GM23338 (cell line): ENCODE results near the gene VMP1. TPM values are rescaled to one million over a fixed set of nuclear protein-coding genes. Genes with fewer than 3 reads are reported as not detected.

ENCODE experiments used
- ATAC-seq: fragments of 200-7000 bp; cut with Tn5 transposase; 3 replicates; pipeline ENCODE4 v1.9.1; 2020
- DNase-seq: peaks from one replicate; pipeline ENCODE4 v3.0.0-alpha.2; 2015; ENCODE audit warnings: low spot score
- H2AFZ ChIP-seq: fragments of 200-600 bp; sonication (generic); 2 replicates; pipeline ENCODE4 v1.8.0; 2016; ENCODE audit warnings: antibody characterized with exemption, mild to moderate bottlenecking, moderate library complexity
- H3F3A ChIP-seq: fragments of 200-600 bp; sonication (generic); replicated peaks from 2 replicates; pipeline ENCODE4 v1.8.0; 2017; ENCODE audit warnings: antibody characterized with exemption, mixed run types, low read depth
- H3K27ac ChIP-seq: fragments of 200-600 bp; sonication (generic); 2 replicates; pipeline ENCODE4 v1.6.1; 2016; ENCODE audit warnings: low read depth
- H3K27me3 ChIP-seq: fragments of 200-600 bp; sonication (generic); 2 replicates; pipeline ENCODE4 v1.8.0; 2016; ENCODE audit warnings: mild to moderate bottlenecking, mixed run types, moderate library complexity; ENCODE audit not compliant: insufficient read depth
- H3K36me3 ChIP-seq: fragments of 200-600 bp; sonication (generic); 2 replicates; pipeline ENCODE4 v1.8.0; 2016; ENCODE audit warnings: mild to moderate bottlenecking; ENCODE audit not compliant: insufficient read depth
- H3K4me1 ChIP-seq: fragments of 200-600 bp; sonication (generic); 2 replicates; pipeline ENCODE4 v1.8.0; 2016; ENCODE audit warnings: mild to moderate bottlenecking, moderate library complexity; ENCODE audit not compliant: insufficient read depth
- H3K4me2 ChIP-seq: fragments of 200-600 bp; sonication (generic); 2 replicates; pipeline ENCODE4 v1.7.1; 2017; ENCODE audit warnings: mixed run types
- H3K4me3 ChIP-seq: fragments of 200-600 bp; sonication (generic); 2 replicates; pipeline ENCODE4 v1.6.1; 2016; ENCODE audit warnings: mixed run types
- H3K79me2 ChIP-seq: fragments of 200-600 bp; sonication (generic); replicated peaks from 2 replicates; pipeline ENCODE4 v1.8.0; 2017; ENCODE audit warnings: mild to moderate bottlenecking; ENCODE audit not compliant: insufficient read depth
- H3K9me2 ChIP-seq: fragments of 200-600 bp; sonication (generic); 2 replicates; pipeline ENCODE4 v1.8.0; 2017; ENCODE audit not compliant: insufficient read depth
- H4K20me1 ChIP-seq: fragments of 200-600 bp; sonication (generic); replicated peaks from 2 replicates; pipeline ENCODE4 v1.8.0; 2017; ENCODE audit warnings: mild to moderate bottlenecking; ENCODE audit not compliant: insufficient read depth
- H3K27ac Mint-ChIP-seq: 2 replicates; pipeline ENCODE4 v1.8.0; 2020; ENCODE audit warnings: inconsistent platforms, mild to moderate bottlenecking, moderate library complexity, mixed read lengths
- H3K27me3 Mint-ChIP-seq: 3 replicates; pipeline ENCODE4 v1.8.0; 2022; ENCODE audit warnings: low read depth, mild to moderate bottlenecking, moderate library complexity, mixed read lengths, inconsistent platforms; ENCODE audit not compliant: insufficient read depth, poor library complexity
- H3K36me3 Mint-ChIP-seq: 3 replicates; pipeline ENCODE4 v1.8.0; 2021; ENCODE audit warnings: low read depth, mild to moderate bottlenecking, inconsistent platforms, moderate library complexity, mixed read lengths
- H3K4me1 Mint-ChIP-seq: 3 replicates; pipeline ENCODE4 v1.8.0; 2020; ENCODE audit warnings: mild to moderate bottlenecking, inconsistent platforms, mixed read lengths
- H3K4me3 Mint-ChIP-seq: 3 replicates; pipeline ENCODE4 v1.8.0; 2021; ENCODE audit warnings: moderate library complexity, mild to moderate bottlenecking, inconsistent platforms, mixed read lengths
- H3K9me3 Mint-ChIP-seq: 3 replicates; pipeline ENCODE4 v1.8.0; 2020; ENCODE audit warnings: moderate library complexity, mild to moderate bottlenecking, inconsistent platforms, mixed read lengths
- CREB1 ChIP-seq: fragments of 250-450 bp; sonication (Bioruptor Pico); IDR thresholded peaks from 2 replicates; pipeline ENCODE4 v1.5.0; 2020; ENCODE audit warnings: low read depth, mild to moderate bottlenecking, moderate library complexity
- CTCF ChIP-seq, 2 experiments: fragments of 200-600 bp in 1 of 2; sonication (generic) in 1 of 2; conservative IDR thresholded peaks; 2 replicates each; pipeline versions ENCODE4 v1.5.1 to v1.6.1; 2016 to 2017; ENCODE audit warnings: antibody characterized with exemption in 2 of 2, low read depth in 2 of 2, mild to moderate bottlenecking in 2 of 2, moderate library complexity in 1 of 2
- EZH2 ChIP-seq: fragments of 200-600 bp; sonication (generic); IDR thresholded peaks from one replicate; pipeline ENCODE4 v1.8.0; 2017; ENCODE audit warnings: antibody characterized with exemption, mild to moderate bottlenecking, low read depth; ENCODE audit not compliant: unreplicated experiment
- EZH2phosphoT487 ChIP-seq: fragments of 200-600 bp; sonication (generic); IDR thresholded peaks from one replicate; pipeline ENCODE4 v1.8.1; 2018; ENCODE audit warnings: antibody characterized with exemption; ENCODE audit not compliant: unreplicated experiment
- NANOG ChIP-seq: IDR thresholded peaks from 2 replicates; pipeline ENCODE4 v1.6.1; 2016; ENCODE audit warnings: antibody characterized with exemption, borderline replicate concordance
- STAT1 ChIP-seq: IDR thresholded peaks from one replicate; pipeline ENCODE4 v1.6.1; 2016; ENCODE audit warnings: antibody characterized with exemption; ENCODE audit not compliant: unreplicated experiment
- ZNF114 ChIP-seq: fragments of 250-450 bp; sonication (Bioruptor Pico); IDR thresholded peaks from 2 replicates; pipeline ENCODE4 v1.5.0; 2020; ENCODE audit warnings: mild to moderate bottlenecking, moderate library complexity
- ZNF331 ChIP-seq: fragments of 250-450 bp; sonication (Bioruptor Pico); IDR thresholded peaks from 2 replicates; pipeline ENCODE4 v1.5.0; 2020; ENCODE audit warnings: low read depth, mild to moderate bottlenecking, moderate library complexity
- ZNF462 ChIP-seq: fragments of 250-450 bp; sonication (Bioruptor Pico); IDR thresholded peaks from 2 replicates; pipeline ENCODE4 v1.5.0; 2020; ENCODE audit warnings: mild to moderate bottlenecking, moderate library complexity
- polyA plus RNA-seq: library from polyadenylated mRNA; unstranded; fragments of >200 nt; fragmentation: Nextera tagmentation; extraction: Ambion mirVana; gene quantifications from 2 replicates; pipeline ENCODE4 v1.2.1, GENCODE V29; 2016
- total RNA-seq: library from RNA; depleted of rRNA; stranded (reverse); fragments of >200 nt; shearing (Covaris generic); gene quantifications from 2 replicates; pipeline ENCODE4 v1.2.3, GENCODE V29; 2014
- TF ChIP-seq, protein P1 (sequence below): IDR thresholded peaks from 2 replicates; pipeline ENCODE4 v1.6.1; 2016; ENCODE audit warnings: antibody characterized with exemption
- TF ChIP-seq, protein P2 (sequence below): IDR thresholded peaks from one replicate; pipeline ENCODE4 v1.6.1; 2018; ENCODE audit warnings: antibody characterized with exemption; ENCODE audit not compliant: unreplicated experiment

The VMP1 gene
- total and polyA plus RNA-seq, 2 experiments from 2014 or later = 70.1 to 112 TPM

DNA sequence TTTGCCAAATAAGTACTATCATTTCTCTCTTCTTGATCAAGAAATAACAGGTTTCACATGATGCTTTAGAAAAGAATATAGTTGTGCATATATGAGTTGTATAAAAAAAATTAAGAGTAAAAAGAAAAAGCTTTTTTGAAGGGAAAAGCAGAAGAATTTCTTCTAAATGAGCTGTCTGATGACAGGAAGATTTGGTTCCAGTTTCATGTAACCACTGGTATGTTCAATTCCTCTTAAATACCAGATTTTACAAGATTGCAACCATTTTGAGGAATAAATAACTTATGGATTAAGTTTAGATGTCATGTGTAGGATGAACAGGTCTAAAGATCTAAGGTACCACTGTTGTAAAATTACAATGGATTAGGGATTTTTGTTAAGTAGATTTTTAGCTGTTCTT is 45.0 kb downstream of the VMP1 start:
- Histone ChIP-seq H4K20me1 (no peaks in the 10 kb centered on the region), H3K9me2 (no peaks in the 10 kb centered on the region), H3K4me2 (no peak overlapping the region), H3K4me1 (no peaks in the 10 kb centered on the region), H3K79me2 (no peaks in the 10 kb centered on the region), H3K36me3 (no peaks in the 10 kb centered on the region), H3K27me3 (no peaks in the 10 kb centered on the region), H3K4me3 (no peak overlapping the region), H3K27ac (no peak overlapping the region), H3F3A (no peaks in the 10 kb centered on the region), H2AFZ (no peak overlapping the region)
- no peak for DNase-seq
- H3K27me3 Mint-ChIP-seq = peaks cover 3% of the 10 kb centered on the region
- no peaks in the 10 kb centered on the region; the same call in 1 of the 3 replicates for H3K36me3 Mint-ChIP-seq
- H3K9me3 Mint-ChIP-seq = no peaks in the 10 kb centered on the region
- no peak for ATAC-seq
- peaks cover 9% of the 10 kb centered on the region for H3K4me1 Mint-ChIP-seq
- no peak overlapping the region for H3K27ac Mint-ChIP-seq
- no peak for TF ChIP-seq CTCF (conservative IDR thresholded peaks at IDR 0.05; ENCODE audit: low read depth in 2 of 2)
- TF ChIP-seq EZH2 = no peak
- TF ChIP-seq STAT1 = no peak
- TF ChIP-seq NANOG = no peak
- no peak for TF ChIP-seq ZNF114
- no peak for TF ChIP-seq ZNF331 (CRISPR knock-in tag)
- TF ChIP-seq ZNF462 (CRISPR knock-in tag) = no peak
- TF ChIP-seq, protein P1, sequence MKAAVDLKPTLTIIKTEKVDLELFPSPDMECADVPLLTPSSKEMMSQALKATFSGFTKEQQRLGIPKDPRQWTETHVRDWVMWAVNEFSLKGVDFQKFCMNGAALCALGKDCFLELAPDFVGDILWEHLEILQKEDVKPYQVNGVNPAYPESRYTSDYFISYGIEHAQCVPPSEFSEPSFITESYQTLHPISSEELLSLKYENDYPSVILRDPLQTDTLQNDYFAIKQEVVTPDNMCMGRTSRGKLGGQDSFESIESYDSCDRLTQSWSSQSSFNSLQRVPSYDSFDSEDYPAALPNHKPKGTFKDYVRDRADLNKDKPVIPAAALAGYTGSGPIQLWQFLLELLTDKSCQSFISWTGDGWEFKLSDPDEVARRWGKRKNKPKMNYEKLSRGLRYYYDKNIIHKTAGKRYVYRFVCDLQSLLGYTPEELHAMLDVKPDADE = no peak
- TF ChIP-seq, protein P2, sequence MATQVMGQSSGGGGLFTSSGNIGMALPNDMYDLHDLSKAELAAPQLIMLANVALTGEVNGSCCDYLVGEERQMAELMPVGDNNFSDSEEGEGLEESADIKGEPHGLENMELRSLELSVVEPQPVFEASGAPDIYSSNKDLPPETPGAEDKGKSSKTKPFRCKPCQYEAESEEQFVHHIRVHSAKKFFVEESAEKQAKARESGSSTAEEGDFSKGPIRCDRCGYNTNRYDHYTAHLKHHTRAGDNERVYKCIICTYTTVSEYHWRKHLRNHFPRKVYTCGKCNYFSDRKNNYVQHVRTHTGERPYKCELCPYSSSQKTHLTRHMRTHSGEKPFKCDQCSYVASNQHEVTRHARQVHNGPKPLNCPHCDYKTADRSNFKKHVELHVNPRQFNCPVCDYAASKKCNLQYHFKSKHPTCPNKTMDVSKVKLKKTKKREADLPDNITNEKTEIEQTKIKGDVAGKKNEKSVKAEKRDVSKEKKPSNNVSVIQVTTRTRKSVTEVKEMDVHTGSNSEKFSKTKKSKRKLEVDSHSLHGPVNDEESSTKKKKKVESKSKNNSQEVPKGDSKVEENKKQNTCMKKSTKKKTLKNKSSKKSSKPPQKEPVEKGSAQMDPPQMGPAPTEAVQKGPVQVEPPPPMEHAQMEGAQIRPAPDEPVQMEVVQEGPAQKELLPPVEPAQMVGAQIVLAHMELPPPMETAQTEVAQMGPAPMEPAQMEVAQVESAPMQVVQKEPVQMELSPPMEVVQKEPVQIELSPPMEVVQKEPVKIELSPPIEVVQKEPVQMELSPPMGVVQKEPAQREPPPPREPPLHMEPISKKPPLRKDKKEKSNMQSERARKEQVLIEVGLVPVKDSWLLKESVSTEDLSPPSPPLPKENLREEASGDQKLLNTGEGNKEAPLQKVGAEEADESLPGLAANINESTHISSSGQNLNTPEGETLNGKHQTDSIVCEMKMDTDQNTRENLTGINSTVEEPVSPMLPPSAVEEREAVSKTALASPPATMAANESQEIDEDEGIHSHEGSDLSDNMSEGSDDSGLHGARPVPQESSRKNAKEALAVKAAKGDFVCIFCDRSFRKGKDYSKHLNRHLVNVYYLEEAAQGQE = no peak
- TF ChIP-seq EZH2phosphoT487 = no peak
- no peak for TF ChIP-seq CREB1 (CRISPR knock-in tag)
- no peak overlapping the region for H3K4me3 Mint-ChIP-seq
